Measurements from ENCODE around the gene DMKN. TPM values are rescaled to one million over a fixed set of nuclear protein-coding genes. Genes with fewer than 3 reads are reported as not detected.

The DMKN gene
- total and polyA plus RNA-seq, 2 donors from 2014 or later = 137 to 150 TPM

- FAIRE-seq = no peak
- Histone ChIP-seq H3K27me3 (ENCODE audit: control insufficient read depth, insufficient read depth, low read length) (no peaks in the 10 kb centered on the region), H3K36me3 (ENCODE audit: control insufficient read depth in 2 of 3, insufficient read depth in 3 of 3, low read length in 3 of 3) (peaks cover 0 to 3% (median 0%) of the 10 kb centered on the region in 3 donors), H3K4me1 (ENCODE audit: control insufficient read depth in 2 of 3, insufficient read depth in 2 of 3, low read depth in 1 of 3, low read length in 3 of 3) (peaks cover 0 to 7% (median 0%) of the 10 kb centered on the region in 3 donors), H3K9me3 (ENCODE audit: control insufficient read depth in 2 of 3, insufficient read depth in 1 of 3, low read length in 3 of 3) (no peaks in the 10 kb centered on the region), H3K27ac (ENCODE audit: low read depth in 2 of 2, low read length in 2 of 2) (no peak overlapping the region), H3K9ac (ENCODE audit: low read length in 3 of 3) (no peak overlapping the region), H3K4me3 (ENCODE audit: low read length in 3 of 3) (no peak overlapping the region)
- TF ChIP-seq CTCF (IDR thresholded peaks at IDR 0.05; ENCODE audit: borderline replicate concordance, extremely low read depth, insufficient read depth) = no peak
- DNase-seq = no peak
- intact Hi-C loops (cut with DNase I) = no loop called here
Measured at GRCh38 chr19:35551091-35551810, 37.8 kb upstream of the DMKN start.

GRCh38 chr19:35549879-35550523 is 36.6 kb upstream of the DMKN start:
- DNase-seq = peak in 1 of 5 donors; percentile 52

GRCh38 chr19:35549174-35549788 is 35.8 kb upstream of the DMKN start:
- DNase-seq = peak in 4 of 5 donors; percentile 61 to 90 (median 74)
- H3K36me3 ChIP-seq (ENCODE audit: control insufficient read depth in 2 of 3, insufficient read depth in 3 of 3, low read length in 3 of 3) = peaks cover 0 to 3% (median 0%) of the 10 kb centered on the region in 3 donors
- H3K9me3 ChIP-seq (ENCODE audit: control insufficient read depth in 2 of 3, insufficient read depth in 1 of 3, low read length in 3 of 3) = no peaks in the 10 kb centered on the region
- peaks cover 0 to 16% (median 4%) of the 10 kb centered on the region in 3 donors for H3K4me1 ChIP-seq (ENCODE audit: control insufficient read depth in 2 of 3, insufficient read depth in 2 of 3, low read depth in 1 of 3, low read length in 3 of 3)
- TF ChIP-seq CTCF (IDR thresholded peaks at IDR 0.05; ENCODE audit: borderline replicate concordance, extremely low read depth, insufficient read depth) = peak; percentile 67
- no peak overlapping the region for H3K27ac ChIP-seq (ENCODE audit: low read depth in 2 of 2, low read length in 2 of 2)
- H3K4me3 ChIP-seq (ENCODE audit: low read length in 3 of 3) = no peak overlapping the region
- FAIRE-seq = no peak
- no peak overlapping the region for H3K9ac ChIP-seq (ENCODE audit: low read length in 3 of 3)
- intact Hi-C loops (cut with DNase I) = no loop called here
- no peaks in the 10 kb centered on the region for H3K27me3 ChIP-seq (ENCODE audit: control insufficient read depth, insufficient read depth, low read length)

More at GRCh38 chr19:35549879-35550523, 36.6 kb upstream of the DMKN start:
- intact Hi-C loops (cut with DNase I) = no loop called here
- Histone ChIP-seq H3K4me3 (ENCODE audit: low read length in 3 of 3) (no peak overlapping the region), H3K4me1 (ENCODE audit: control insufficient read depth in 2 of 3, insufficient read depth in 2 of 3, low read depth in 1 of 3, low read length in 3 of 3) (peaks cover 0 to 9% (median 0%) of the 10 kb centered on the region in 3 donors), H3K36me3 (ENCODE audit: control insufficient read depth in 2 of 3, insufficient read depth in 3 of 3, low read length in 3 of 3) (peaks cover 0 to 3% (median 0%) of the 10 kb centered on the region in 3 donors), H3K9me3 (ENCODE audit: control insufficient read depth in 2 of 3, insufficient read depth in 1 of 3, low read length in 3 of 3) (no peaks in the 10 kb centered on the region), H3K27me3 (ENCODE audit: control insufficient read depth, insufficient read depth, low read length) (no peaks in the 10 kb centered on the region), H3K27ac (ENCODE audit: low read depth in 2 of 2, low read length in 2 of 2) (no peak overlapping the region), H3K9ac (ENCODE audit: low read length in 3 of 3) (no peak overlapping the region)
- no peak for TF ChIP-seq CTCF (IDR thresholded peaks at IDR 0.05; ENCODE audit: borderline replicate concordance, extremely low read depth, insufficient read depth)
- FAIRE-seq = no peak
